GM18508 (cell line): ENCODE results near the gene VPS13D.

ENCODE experiments used
- ATAC-seq: cut with Tn5 transposase; IDR thresholded peaks from one replicate; pipeline ENCODE4 v1.9.1; 2021; ENCODE audit warnings: moderate number of reproducible peaks; ENCODE audit not compliant: insufficient read depth, unreplicated experiment

VPS13D gene

DNA sequence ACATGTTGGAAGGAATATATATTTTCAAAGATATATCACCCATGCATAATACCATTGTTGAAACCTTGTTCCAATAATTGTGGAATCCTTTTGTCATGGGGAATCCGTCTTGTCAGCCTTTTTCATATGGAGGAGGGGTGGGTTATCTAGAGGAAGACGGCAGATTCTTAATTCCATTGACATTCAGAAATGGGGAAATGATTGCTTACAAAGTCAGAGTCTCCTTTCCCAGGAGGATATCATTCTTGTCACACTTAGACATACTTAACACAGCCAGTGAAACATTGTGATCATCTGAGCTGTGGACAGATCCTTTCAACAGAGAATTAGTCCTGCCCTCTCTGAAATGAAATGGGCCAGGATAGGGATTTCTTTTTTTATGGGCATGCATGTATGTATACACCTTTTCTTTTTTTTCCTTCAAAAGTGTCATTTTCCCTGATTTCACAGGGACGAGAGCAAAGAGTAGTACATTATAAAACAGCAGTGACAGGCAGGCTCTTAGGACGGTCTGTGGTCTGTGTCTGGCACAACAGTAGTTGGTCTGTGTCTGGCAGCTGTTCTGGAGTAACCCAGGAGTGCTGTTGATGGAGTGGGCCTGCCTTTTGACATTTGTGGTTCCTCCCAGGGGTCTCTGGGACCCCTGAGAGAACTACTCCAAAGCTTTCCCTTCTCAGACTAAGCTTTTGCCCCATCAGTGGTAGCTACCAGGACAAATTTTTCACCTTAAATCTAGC, 50.1 kb downstream of the VPS13D start:
- no peak for ATAC-seq

DNA sequence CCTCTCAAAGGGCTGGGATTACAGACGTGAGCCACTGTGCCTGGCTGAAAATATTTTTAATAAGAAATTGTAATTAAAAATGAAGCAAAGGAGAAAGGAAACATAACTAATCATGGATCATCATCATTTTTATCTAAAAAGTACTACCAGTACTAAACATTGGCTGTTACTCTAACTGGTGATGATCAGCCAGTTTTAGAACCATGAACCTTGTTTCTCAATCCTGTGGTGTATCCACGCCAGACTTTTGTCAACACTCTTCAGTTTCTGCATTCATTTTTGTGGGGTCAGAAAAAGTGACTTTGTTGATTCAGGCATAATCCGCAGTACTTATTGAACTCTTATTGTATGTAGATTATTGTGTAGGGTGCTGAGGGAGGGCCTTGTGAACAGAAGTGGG, 52.3 kb downstream of the VPS13D start:
- ATAC-seq = no peak

DNA sequence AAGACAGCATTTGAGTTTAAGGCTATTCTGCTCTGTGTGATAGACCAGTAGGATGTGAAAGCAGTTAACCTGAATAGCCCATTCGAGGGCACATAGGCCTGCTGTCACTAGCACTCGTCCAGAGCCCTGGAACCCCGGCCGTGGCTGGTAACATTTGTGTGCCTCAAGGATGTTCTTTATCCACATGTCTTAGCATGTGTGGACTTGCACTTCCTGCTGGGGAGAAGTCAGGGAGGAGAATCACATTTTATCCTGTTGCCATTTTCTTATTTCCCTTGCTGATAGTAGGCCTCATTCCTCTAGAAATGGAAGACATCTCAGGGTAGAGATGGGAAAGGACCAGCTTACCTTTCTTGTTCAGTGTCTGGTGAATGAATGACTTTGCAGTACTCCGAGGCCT, 54.7 kb downstream of the VPS13D start:
- ATAC-seq = no peak

DNA sequence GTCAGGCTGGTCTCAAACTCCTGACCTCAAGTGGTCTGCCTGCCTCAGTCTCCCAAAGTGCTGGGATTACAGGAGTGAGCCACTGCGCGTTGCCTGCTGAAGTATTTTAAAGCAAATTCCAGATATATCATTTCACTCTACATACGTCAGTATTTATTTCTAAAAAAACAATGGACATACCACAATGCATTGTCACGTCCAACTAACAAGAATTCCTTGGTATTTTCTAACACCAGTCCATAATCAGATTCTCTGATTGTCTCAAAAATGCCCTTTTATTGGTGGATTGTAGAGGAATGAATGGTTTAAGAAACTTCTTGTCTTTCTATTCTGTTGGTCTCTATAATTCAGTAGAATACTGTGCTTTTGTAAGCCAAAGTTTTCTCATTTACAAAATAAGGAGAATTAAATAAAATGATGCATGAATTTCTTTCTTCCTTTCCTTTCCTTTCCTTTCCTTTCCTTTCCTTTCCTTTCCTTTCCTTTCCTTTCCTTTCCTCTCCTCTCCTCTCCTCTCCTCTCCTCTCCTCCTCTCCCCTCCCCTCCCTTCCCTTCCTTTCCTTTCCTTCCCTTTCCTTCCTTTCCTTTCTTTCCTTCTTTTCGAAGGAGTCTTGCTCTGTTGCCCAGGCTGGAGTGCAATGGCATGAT, 55.8 kb downstream of the VPS13D start:
- no peak for ATAC-seq

DNA sequence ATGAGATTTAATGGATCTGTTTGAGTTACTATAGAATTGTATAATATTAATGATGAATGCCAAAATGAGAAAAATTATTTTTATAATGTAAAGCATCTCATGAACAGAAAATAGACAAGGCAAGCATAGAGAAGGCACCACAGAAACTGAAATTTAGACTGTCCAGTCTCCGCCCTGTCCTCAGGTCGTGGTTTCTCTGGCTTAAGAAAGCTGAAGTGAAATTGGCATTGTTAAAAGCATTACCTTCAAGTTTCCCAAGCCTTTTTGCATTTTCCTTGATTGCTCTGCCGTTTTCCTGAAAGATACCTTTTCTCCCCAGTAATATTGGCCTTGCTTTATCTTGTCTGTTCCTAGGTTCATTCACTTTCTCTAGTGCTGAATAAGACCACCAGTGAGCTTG, 58.0 kb downstream of the VPS13D start:
- ATAC-seq = no peak

DNA sequence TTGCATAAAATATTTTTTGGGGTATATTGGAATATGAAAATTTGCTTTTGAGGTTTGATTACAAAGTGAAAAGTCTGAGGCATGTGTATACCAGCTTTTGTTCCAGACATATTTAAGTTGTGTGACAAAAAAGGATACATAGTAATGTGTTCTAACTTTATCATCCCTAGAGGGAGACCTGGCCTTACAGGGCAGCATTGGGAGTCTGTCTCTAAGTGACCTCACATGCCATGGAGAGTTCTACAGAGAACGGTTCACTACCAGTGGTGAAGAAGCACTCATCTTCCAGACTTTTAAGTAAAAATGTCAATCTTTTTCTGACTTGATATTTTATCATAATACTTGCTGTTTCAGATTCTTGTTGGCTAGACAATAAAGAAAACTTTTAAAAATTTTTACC, 61.0 kb downstream of the VPS13D start:
- no peak for ATAC-seq

DNA sequence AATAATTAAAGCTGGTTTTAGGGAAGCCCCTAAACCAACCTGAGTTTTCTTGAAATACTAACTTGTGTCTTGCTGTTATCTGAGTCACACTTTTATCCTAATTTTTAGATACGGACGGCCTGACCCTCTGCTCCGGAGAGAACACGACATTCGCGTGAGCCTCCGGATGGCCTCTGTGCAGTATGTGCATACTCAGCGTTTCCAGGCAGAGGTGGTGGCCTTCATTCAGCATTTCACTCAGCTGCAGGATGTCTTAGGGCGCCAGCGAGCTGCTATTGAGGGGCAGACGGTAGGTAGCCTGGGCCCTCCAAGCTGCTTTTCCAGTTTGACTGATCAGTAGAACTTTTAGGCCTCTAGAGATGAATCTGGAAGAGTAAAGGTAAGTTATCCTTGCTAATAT, 63.6 kb downstream of the VPS13D start:
- ATAC-seq = no peak

DNA sequence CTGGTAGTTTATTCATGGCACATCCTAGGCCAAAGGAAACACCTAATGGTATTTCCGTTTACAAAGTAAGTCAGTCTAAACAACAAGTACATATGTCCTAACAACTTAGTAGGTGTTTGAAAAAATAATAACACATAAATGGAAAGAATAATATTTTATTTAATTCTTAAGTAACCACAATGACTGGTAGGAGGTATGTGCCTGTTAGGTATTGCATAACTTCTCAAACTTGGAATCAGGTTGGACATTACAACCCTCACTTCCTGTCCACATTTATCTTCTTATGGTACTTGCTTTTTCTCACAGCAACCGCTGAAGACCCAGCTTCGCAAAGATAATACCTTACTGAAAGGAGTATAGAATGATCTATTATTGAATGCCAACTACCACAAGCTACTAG, 64.2 kb downstream of the VPS13D start:
- ATAC-seq = no peak

DNA sequence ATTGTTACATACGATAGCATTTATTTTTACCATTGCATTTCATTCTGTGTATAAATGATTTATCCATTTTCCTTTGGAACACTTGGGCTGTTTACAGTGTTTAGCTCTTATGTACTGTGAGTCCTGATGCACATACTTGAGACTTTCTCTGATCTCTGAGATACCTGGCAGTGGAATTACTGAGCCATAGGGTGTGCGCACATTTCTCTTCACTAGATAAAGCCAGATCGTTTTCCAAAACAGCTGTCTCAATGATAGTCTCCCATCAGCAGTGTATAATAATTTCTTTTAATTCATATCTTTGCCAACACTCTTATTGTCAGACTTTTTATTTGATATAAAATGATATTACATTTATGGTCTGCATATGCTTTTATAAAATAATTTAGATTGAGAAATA, 66.2 kb downstream of the VPS13D start:
- ATAC-seq = no peak

DNA sequence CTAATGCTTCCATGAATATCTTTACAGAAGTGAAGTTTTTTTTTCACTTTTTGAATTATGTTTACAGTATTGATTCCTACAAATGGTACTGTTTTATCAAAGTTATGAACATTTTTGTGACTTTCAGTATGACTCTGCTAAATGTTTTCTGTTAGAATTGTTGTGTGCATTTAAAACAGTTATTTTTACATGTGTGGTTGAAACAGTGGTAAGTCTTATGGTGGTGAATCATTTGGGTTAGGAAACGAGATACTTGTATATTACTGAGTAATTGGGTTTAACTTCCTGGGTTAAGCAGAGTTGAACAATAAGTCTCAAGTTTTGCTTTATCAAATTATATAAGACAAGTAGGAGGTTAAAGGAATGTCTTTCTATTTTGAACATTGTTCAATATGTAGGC, 66.8 kb downstream of the VPS13D start:
- no peak for ATAC-seq

DNA sequence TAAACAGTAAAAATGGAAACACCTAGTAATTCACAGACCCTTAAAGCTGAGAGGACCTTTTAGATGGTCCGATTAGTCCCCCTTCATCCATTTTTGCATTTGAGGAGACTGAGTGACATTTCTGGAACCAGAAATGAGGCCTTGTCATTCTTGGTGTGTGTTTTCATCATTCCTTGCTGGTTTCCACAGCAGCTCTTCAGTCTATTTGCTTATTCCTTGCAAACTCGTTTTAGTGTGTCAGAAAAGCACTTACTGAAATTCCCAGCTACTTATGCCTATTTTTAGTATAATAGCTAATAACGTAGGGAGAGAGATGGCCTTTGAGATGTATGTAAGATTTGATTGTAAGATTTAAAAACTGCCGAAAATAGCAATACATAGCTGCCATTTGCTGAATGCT, 70.9 kb downstream of the VPS13D start:
- ATAC-seq = no peak

DNA sequence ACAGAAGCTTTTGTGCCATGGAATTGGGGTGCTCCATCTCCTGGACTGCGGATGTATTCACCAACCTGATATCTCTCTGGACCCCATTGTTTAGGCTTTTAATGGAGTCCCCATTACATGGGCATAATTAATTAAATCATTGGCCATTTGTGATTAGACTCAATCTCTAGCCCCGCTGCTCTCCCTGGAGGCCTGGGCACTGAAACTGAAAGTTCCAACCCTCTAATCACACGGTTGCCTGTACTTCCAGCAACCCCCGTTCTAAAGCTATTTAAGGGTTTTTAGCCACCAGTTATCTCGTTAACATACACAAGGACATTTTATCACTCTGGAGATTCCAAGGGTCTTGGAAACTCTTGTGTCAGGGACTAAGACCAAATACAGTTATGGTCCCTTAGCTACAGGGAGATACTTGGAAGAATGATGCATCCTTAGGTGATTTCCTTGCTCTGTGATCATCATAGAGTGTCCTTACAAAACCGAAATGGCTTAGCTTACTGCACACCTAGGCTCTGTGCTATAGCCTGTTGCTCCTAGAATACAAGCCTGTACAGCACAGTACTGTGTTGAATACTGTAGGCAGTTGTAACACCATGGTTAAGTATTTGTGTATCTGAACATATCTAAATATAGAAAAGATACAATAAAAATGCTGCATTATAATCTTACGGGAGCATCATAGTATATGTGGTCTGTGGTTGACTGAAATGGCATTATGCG, 71.8 kb downstream of the VPS13D start:
- ATAC-seq = no peak

DNA sequence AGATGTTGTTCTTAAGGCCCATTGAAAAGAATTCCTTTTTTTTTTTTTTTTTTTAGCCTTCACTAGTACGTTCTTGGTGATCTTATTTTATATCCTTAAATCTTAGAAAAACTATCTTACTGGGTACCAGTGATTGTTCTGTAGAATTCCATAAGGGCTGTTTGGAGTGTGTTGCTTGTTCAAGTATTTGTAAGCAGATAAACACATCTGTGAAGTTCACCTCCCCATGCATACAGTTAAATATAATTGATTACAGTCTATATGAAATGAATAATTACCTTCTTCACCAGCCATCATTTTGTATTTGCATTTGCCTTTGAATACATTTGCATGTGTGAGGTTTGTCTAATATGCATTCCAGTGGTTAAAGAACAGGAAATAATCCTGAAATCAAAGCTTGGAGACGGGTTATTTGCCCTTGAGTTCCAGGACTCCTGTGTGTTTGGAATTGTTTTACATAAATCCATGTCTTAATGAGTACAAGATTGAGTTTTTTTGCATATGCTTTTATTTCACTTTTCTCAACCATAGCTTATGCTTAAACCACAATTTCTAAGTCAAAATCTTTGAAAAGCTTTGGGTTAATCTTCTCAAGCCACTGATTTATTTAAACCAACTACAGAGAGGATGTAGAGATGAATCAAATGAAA, 73.1 kb downstream of the VPS13D start:
- ATAC-seq = no peak

DNA sequence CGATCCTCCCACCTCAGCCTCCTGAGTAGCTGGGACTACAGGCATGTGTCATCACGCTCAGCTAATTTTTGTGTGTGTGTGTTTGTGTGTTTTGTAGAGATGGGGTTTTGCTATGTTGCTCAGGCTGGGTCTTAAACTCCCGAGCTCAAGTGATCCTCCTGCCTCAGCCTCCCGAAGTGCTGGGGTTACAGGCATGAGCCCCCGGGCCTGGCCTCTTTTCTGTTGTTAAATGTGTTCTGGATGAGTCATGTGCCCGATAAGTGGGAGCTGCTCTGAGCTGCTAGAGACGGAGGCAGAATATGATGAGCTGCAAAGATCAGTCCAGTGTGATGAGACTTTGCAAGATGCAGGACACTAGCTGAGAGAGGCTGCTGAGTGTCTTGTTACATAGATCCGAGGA, 75.5 kb downstream of the VPS13D start:
- ATAC-seq = no peak

DNA sequence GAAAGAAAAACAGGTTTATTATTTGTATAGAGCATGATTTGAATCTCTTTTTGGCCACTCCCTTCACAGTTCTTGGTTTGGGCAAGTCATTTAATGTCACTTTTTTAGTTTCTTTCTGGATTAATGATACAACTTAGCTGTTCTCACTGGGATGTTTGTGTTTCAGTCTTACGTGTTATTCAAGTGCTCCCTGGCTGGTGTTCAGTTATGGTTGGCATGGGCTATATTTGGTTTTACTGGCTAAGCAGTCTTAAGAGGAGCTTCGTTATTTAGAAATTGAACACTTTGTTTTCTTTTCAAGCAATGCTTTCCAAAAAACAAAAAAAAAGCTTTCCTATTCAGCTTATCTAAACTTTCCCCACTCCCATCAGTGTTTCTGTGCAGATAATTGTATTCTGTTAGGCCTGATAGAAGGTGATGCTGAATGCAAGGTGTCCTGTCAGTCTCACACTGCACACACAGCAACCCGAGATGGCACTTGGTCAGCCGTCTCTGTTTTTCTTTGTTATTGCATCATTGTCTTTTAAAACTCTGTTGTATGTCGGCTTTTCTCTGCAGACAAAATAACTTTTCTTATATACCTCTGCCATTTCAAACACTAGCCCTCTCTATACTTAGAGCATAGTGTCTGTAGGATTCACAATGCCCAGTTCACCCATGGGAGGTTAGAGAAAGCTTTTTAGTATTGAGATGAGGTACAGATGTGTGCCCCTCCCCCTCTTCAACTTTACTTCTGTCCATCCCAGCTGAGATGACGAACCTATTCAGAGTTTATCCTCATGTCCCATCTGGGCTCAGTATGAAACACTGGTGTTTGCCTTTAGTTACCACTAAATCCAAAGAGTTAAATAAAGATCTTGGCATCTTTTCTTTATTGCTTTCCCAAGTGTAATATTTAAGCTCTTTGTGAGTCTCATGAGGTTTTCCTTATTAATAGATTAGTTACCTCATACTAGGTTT, 80.2 kb downstream of the VPS13D start:
- no peak for ATAC-seq

DNA sequence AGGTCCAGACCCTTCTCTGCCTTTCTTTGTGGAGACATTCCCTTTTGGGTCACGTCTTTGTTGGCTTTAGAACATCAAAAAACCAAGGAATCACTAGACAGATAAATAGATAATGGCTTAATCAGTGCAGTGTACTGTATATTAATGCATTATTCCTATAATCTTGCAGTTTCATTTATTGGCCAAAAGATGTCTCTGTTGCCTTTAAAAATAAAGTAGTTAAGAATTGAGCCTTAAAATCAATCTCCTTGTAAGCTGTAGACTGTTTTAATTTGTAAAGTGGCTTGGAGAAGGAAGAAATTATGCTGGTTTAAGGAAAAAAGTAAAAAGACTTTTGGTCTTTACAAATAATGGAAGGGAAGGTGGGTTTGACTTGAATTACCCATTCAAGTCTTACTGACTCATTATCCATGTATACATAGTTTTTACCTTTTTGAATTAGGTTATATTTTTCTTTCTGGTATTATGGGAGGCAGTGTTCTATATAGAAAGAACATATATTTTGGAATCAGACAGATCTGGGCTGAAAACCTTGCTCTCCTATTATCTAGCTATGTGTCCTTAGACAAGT, 84.6 kb downstream of the VPS13D start:
- no peak for ATAC-seq

DNA sequence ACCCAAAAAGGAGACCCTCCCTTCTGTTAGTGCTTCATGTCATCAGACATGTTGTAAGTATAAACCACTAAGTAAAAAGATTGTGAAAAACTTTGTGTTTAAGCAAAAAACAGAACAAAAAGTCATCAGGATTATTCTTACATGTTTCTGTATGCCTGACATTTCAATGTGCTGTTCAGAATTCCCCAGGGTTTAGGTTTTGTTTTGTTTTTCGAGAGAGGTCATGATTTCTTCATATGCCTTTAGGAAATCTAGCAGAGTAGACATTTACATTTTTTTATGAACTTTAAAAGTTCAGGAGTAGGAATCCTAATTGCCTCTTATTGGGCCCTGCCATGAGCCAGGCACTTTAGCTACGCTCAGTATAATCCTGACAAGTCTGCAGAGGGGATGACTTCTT, 85.3 kb downstream of the VPS13D start:
- ATAC-seq = no peak

DNA sequence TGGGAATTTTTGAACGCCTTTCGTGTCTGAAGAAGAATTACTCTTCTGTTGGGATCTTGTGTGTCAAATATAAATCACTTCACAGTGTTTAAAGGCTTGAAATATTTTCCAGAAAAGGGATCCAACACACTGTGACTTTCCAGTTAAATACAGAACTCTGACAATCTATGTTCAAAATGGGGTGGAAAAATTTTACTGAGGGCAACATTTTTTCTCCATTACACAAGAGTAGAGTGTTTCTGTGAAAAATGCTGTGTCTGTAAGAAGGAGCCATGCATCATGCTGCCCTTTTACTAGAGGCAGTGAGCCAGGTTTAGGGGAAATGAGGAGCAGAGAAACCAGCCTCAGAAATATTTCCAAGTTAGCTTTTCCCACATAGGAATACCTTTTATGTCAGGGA, 86.5 kb downstream of the VPS13D start:
- ATAC-seq = no peak

DNA sequence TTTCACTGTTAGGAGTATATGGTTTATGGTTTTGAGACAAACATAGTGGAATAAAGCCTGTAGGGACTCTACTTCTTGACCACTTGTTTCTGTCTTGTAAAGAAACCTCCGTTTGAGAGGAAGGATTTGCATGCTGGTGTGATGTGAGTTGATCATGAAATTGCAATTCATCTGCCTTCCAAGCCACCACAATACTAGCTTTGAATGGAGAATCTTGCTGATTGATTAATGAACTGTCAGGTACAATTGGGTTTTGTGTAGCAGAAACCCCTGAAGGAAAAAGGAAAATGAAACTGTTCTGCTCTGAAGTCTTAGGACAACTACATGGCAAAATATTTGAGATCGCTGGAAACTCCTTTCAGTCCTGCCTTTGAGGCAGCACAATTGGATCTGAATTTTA, 90.7 kb downstream of the VPS13D start:
- ATAC-seq = no peak

DNA sequence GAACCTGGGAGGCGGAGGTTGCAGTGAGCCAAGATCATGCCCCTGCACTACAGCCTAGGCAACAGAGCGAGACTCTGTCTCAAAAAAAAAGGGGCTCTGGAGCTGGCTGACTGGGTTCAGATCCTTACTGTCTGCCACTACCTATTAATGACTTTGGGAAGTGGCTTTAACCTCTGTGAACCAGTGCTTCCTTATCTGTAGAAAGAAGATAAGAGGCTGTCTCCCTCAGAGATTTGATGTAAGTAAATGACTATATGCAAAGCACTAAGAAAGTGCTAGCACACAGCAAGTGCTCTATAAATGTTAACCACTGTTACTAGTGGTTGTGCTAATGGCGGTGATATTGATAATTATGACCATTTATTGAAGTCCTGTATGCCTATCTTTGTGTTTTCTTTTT, 94.6 kb downstream of the VPS13D start:
- no peak for ATAC-seq
